KMS-11 (cell line): ENCODE data around the gene EYA4.

Source experiments
- H2AFZ ChIP-seq: fragments of 200-600 bp; sonication (generic); 2 replicates; pipeline ENCODE4 v1.6.1; 2016; ENCODE audit warnings: antibody characterized with exemption, mixed run types, low read depth
- H3K27ac ChIP-seq: fragments of 200-600 bp; sonication (generic); 2 replicates; pipeline ENCODE4 v1.6.1; 2016; ENCODE audit warnings: mild to moderate bottlenecking, mixed run types
- H3K27me3 ChIP-seq: fragments of 200-600 bp; sonication (generic); 2 replicates; pipeline ENCODE4 v1.6.1; 2017; ENCODE audit warnings: mild to moderate bottlenecking, low read depth, mixed run types, moderate library complexity; ENCODE audit not compliant: insufficient read depth
- H3K36me3 ChIP-seq: fragments of 200-600 bp; sonication (generic); 2 replicates; pipeline ENCODE4 v1.6.1; 2017; ENCODE audit warnings: mild to moderate bottlenecking, mixed run types; ENCODE audit not compliant: insufficient read depth
- H3K4me1 ChIP-seq: fragments of 200-600 bp; sonication (generic); 2 replicates; pipeline ENCODE4 v1.6.1; 2016; ENCODE audit warnings: mild to moderate bottlenecking, low read depth, mixed run types; ENCODE audit not compliant: poor library complexity, severe bottlenecking
- H3K4me2 ChIP-seq: fragments of 200-600 bp; sonication (generic); 2 replicates; pipeline ENCODE4 v1.7.0; 2016; ENCODE audit warnings: mild to moderate bottlenecking, mixed run types
- H3K4me3 ChIP-seq: fragments of 200-600 bp; sonication (generic); IDR thresholded peaks from 2 replicates; pipeline ENCODE4 v1.6.1; 2017; ENCODE audit warnings: low read depth, low read length, mixed read lengths; ENCODE audit not compliant: insufficient read depth
- H3K79me2 ChIP-seq: fragments of 200-600 bp; sonication (generic); 2 replicates; pipeline ENCODE4 v1.6.1; 2016; ENCODE audit warnings: low read depth, mixed run types; ENCODE audit not compliant: insufficient read depth
- H3K9ac ChIP-seq: fragments of 200-600 bp; sonication (generic); 2 replicates; pipeline ENCODE4 v1.6.1; 2016; ENCODE audit warnings: mild to moderate bottlenecking, mixed run types
- H4K20me1 ChIP-seq: fragments of 200-600 bp; sonication (generic); 2 replicates; pipeline ENCODE4 v1.6.1; 2016; ENCODE audit warnings: mild to moderate bottlenecking, mixed run types; ENCODE audit not compliant: insufficient read depth
- CTCF ChIP-seq: fragments of 200-600 bp; sonication (generic); conservative IDR thresholded peaks from 2 replicates; pipeline ENCODE4 v1.6.1; 2017; ENCODE audit warnings: low read depth, mild to moderate bottlenecking, antibody characterized with exemption, low read length, moderate library complexity, mixed read lengths

EYA4 gene

DNA sequence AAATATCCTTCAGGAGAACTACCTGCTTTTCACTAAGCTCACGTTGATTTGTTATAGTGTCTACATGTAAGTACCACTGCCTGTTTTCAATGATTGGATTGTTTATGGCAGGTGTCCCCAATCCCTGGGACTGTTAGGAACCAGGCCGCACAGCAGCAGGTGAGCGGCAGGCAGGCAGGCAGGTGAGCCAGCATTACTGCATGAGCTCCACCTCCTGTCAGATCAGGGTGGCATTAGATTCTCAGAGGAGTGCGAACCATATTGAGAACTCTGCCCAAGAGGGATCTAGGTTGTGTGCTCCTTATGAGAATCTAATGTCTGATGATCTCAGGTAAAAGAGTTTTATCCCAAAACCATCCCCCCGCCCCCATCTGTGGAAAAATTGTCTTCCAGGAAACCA is 303.3 kb downstream of the EYA4 start:
- Histone ChIP-seq H3K4me3 (no peak overlapping the region), H3K79me2 (no peaks in the 10 kb centered on the region), H3K36me3 (no peaks in the 10 kb centered on the region), H3K4me1 (no peaks in the 10 kb centered on the region), H3K4me2 (no peak overlapping the region), H3K9ac (no peak overlapping the region), H4K20me1 (no peaks in the 10 kb centered on the region), H3K27me3 (no peaks in the 10 kb centered on the region), H2AFZ (no peak overlapping the region), H3K27ac (no peak overlapping the region)
- TF ChIP-seq CTCF: no peak

GRCh38 chr6:133546098-133546497 is 304.9 kb downstream of the EYA4 start:
- Histone ChIP-seq H3K4me3 (no peak overlapping the region), H3K36me3 (no peaks in the 10 kb centered on the region), H3K4me1 (no peaks in the 10 kb centered on the region), H3K4me2 (no peak overlapping the region), H4K20me1 (no peaks in the 10 kb centered on the region), H2AFZ (no peak overlapping the region), H3K27me3 (no peaks in the 10 kb centered on the region), H3K79me2 (no peaks in the 10 kb centered on the region), H3K9ac (no peak overlapping the region), H3K27ac (no peak overlapping the region)
- no peak for TF ChIP-seq CTCF

GRCh38 chr6:133547136-133547535 is 306.0 kb downstream of the EYA4 start:
- Histone ChIP-seq H3K4me1 (no peaks in the 10 kb centered on the region), H3K27me3 (no peaks in the 10 kb centered on the region), H3K4me3 (no peak overlapping the region), H4K20me1 (no peaks in the 10 kb centered on the region), H3K36me3 (no peaks in the 10 kb centered on the region), H3K79me2 (no peaks in the 10 kb centered on the region), H3K9ac (no peak overlapping the region), H2AFZ (no peak overlapping the region), H3K4me2 (no peak overlapping the region), H3K27ac (no peak overlapping the region)
- TF ChIP-seq CTCF: no peak

GRCh38 chr6:133548423-133549159 is 307.4 kb downstream of the EYA4 start:
- Histone ChIP-seq H3K4me3 (no peak overlapping the region), H3K79me2 (no peaks in the 10 kb centered on the region), H3K36me3 (no peaks in the 10 kb centered on the region), H4K20me1 (no peaks in the 10 kb centered on the region), H3K27ac (no peak overlapping the region), H2AFZ (no peak overlapping the region), H3K4me1 (no peaks in the 10 kb centered on the region), H3K4me2 (no peak overlapping the region), H3K27me3 (no peaks in the 10 kb centered on the region), H3K9ac (no peak overlapping the region)
- no peak for TF ChIP-seq CTCF
